ENCODE measurements around the gene MAML2.

GRCh38 chr11:96178049-96178886 lies 164.7 kb downstream of the MAML2 start:
- no peak for TF ChIP-seq EGR1 (IDR thresholded peaks at IDR 0.05; ENCODE audit: low read depth in 2 of 2)
- TF ChIP-seq CTCF (IDR thresholded peaks at IDR 0.05; ENCODE audit: low read depth, low read length, missing input control) = no peak
- TF ChIP-seq ZBTB33 (IDR thresholded peaks at IDR 0.05) = no peak
- TF ChIP-seq REST (IDR thresholded peaks at IDR 0.05) = no peak
- TF ChIP-seq MAX (IDR thresholded peaks at IDR 0.05) = no peak
- TF ChIP-seq RAD21 (IDR thresholded peaks at IDR 0.05) = no peak
- TF ChIP-seq FOXA1 (IDR thresholded peaks at IDR 0.05) = no peak
- no peak for TF ChIP-seq TAF1 (conservative IDR thresholded peaks at IDR 0.05)
- TF ChIP-seq JUND (IDR thresholded peaks at IDR 0.05) = no peak
- TF ChIP-seq ATF3 (IDR thresholded peaks at IDR 0.05) = no peak
- TF ChIP-seq GABPA (IDR thresholded peaks at IDR 0.05 in 1 of 2, conservative IDR thresholded peaks at IDR 0.05 in 1 of 2) = no peak
- no peak for TF ChIP-seq HNF4G (IDR thresholded peaks at IDR 0.05)
- no peak for TF ChIP-seq RXRA (IDR thresholded peaks at IDR 0.05)

Measured in liver (tissue), 3 donors.